GM18526 (cell line): ENCODE results near the gene R3HDM4.

Source experiments
- POLR2A ChIP-seq: IDR thresholded peaks from 3 replicates; pipeline ENCODE4 v1.6.1; 2011; ENCODE audit not compliant: insufficient read length; ENCODE audit errors: extremely low read depth

The R3HDM4 gene

GRCh38 chr19:927780-928401 is 14.9 kb upstream of the R3HDM4 start:
- TF ChIP-seq POLR2A, result no peak

GRCh38 chr19:927351-927779 is 14.3 kb upstream of the R3HDM4 start:
- TF ChIP-seq POLR2A, result no peak

GRCh38 chr19:926589-927350 is 13.8 kb upstream of the R3HDM4 start:
- TF ChIP-seq POLR2A, result peak; percentile 52

GRCh38 chr19:926323-926588 is 13.2 kb upstream of the R3HDM4 start:
- TF ChIP-seq POLR2A, result no peak

- peak; percentile 65 for TF ChIP-seq POLR2A
These were observed 12.7 kb upstream of the R3HDM4 start, which contains the start of gene ARID3A for GRCh38 chr19:925526-926322. Gene ARID3A, plus strand, starts transcription at chr19:926035. Its CDS starts 3,494 bp downstream, at chr19:929529.

GRCh38 chr19:925087-925525 is 12.1 kb upstream of the R3HDM4 start:
- TF ChIP-seq POLR2A, result peak; percentile 40

- no peak for TF ChIP-seq POLR2A
These were observed 11.6 kb upstream of the R3HDM4 start for GRCh38 chr19:924553-925086.

GRCh38 chr19:920051-920864 is 7.2 kb upstream of the R3HDM4 start:
- TF ChIP-seq POLR2A, result peak; percentile 35

GRCh38 chr19:919199-920050 is 6.4 kb upstream of the R3HDM4 start:
- no peak for TF ChIP-seq POLR2A

- TF ChIP-seq POLR2A, result no peak
These were observed 5.6 kb upstream of the R3HDM4 start for GRCh38 chr19:918481-919198.

- TF ChIP-seq POLR2A, result no peak
These were observed 5.1 kb upstream of the R3HDM4 start for GRCh38 chr19:918152-918437.

GRCh38 chr19:917323-918151 is 4.5 kb upstream of the R3HDM4 start, which contains the start of gene KISS1R:
Gene KISS1R, plus strand, starts transcription at chr19:917333. Its CDS starts 170 bp downstream, at chr19:917503.
- no peak for TF ChIP-seq POLR2A
